Body of pancreas (tissue), 4 donors: ENCODE measurements around the gene PDE11A. TPM values are rescaled to one million over a fixed set of nuclear protein-coding genes. Genes with fewer than 3 reads are reported as not detected.

Source experiments
- ATAC-seq: fragments of 150-250 bp; one replicate; pipeline ENCODE4 v1.9.1; 2016
- DNase-seq, 4 donors: peaks; one replicate each; pipeline ENCODE4 v3.0.0-alpha.2; 2019
- H3K27ac ChIP-seq, 4 donors: fragments of 200-600 bp; sonication (generic); 1 replicate in 3 of 4; 2 replicates in 1 of 4; pipeline versions ENCODE4 v1.5.1 to v1.6.1; 2016 to 2019; ENCODE audit warnings: mild to moderate bottlenecking in 1 of 4, mixed read lengths in 1 of 4, moderate library complexity in 1 of 4
- H3K27me3 ChIP-seq, 2 donors: fragments of 200-600 bp; sonication (generic); one replicate each; pipeline ENCODE4 v1.6.0; 2016; ENCODE audit warnings: mild to moderate bottlenecking in 1 of 2
- H3K36me3 ChIP-seq, 2 donors: fragments of 200-600 bp; sonication (generic); replicated peaks in 1 of 2; 2 replicates each; pipeline ENCODE4 v1.5.1; 2016; ENCODE audit warnings: low read depth in 2 of 2; ENCODE audit not compliant: insufficient read depth in 1 of 2
- H3K4me1 ChIP-seq: fragments of 200-600 bp; sonication (generic); one replicate; pipeline ENCODE4 v1.6.0; 2016
- H3K4me3 ChIP-seq, 2 donors: fragments of 200-600 bp; sonication (generic); 1 replicate in 1 of 2; 2 replicates in 1 of 2; pipeline ENCODE4 v1.5.1; 2016 to 2019
- H3K9me3 ChIP-seq, 3 donors: fragments of 200-600 bp; sonication (generic); 1 replicate in 2 of 3; 2 replicates in 1 of 3; pipeline ENCODE4 v1.5.1; 2016
- CTCF ChIP-seq, 7 experiments: fragments of 450-650 bp in 4 of 7; fragments of 200-600 bp in 3 of 7; sonication (generic) in 3 of 7; IDR thresholded peaks; one replicate each; pipeline ENCODE4 v1.5.1; 2016 to 2019; ENCODE audit warnings: antibody characterized with exemption in 7 of 7
- POLR2A ChIP-seq, 3 donors: fragments of 450-650 bp; IDR thresholded peaks; one replicate each; pipeline ENCODE4 v1.6.1; 2016; ENCODE audit warnings: antibody characterized with exemption in 3 of 3, mild to moderate bottlenecking in 2 of 3
- WGBS, 2 donors: methylation state at CpG; one replicate each; pipeline ENCODE4 v1.1.5; 2017; 5-methylcytosine and 5-hydroxymethylcytosine counted together
- intact Hi-C: fragments of 100-400 bp; cut with DNase I; formaldehyde crosslinking; loops from one replicate; pipeline ENCODE4 v1.15.1; 2023
- total RNA-seq, 2 donors: library from RNA; depleted of rRNA; stranded (reverse); fragments of >200 nt; gene quantifications; one replicate each; pipeline ENCODE4 v1.1.0, GENCODE V29; 2016

PDE11A gene
- total RNA-seq, 2 donors from 2014 or later = 2.6 to 4.0 TPM

- Histone ChIP-seq H3K27me3 (no peaks in the 10 kb centered on the region), H3K4me1 (no peaks in the 10 kb centered on the region), H3K36me3 (no peaks in the 10 kb centered on the region), H3K27ac (no peak overlapping the region), H3K4me3 (no peak overlapping the region), H3K9me3 (no peaks in the 10 kb centered on the region)
- intact Hi-C loops = no loop called here
- DNase-seq (no peak), ATAC-seq (no peak)
- WGBS, 2 donors = 46 to 75% methylated on average over 2 of the region's 2 CpGs
- TF ChIP-seq POLR2A (IDR thresholded peaks at IDR 0.05) (no peak), CTCF (IDR thresholded peaks at IDR 0.05) (no peak)
These were observed 406.6 kb downstream of the PDE11A start for GRCh38 chr2:177665948-177666347.

- intact Hi-C loops = no loop called here
- ATAC-seq = no peak
- no peak for DNase-seq
- Histone ChIP-seq H3K4me3 (no peak overlapping the region), H3K9me3 (no peaks in the 10 kb centered on the region), H3K4me1 (no peaks in the 10 kb centered on the region), H3K27ac (no peak overlapping the region), H3K27me3 (no peaks in the 10 kb centered on the region), H3K36me3 (no peaks in the 10 kb centered on the region)
- no peak for TF ChIP-seq POLR2A (IDR thresholded peaks at IDR 0.05)
- TF ChIP-seq CTCF (IDR thresholded peaks at IDR 0.05) = no peak
- 71 to 80% methylated on average over 4 of the region's 4 CpGs for WGBS, 2 donors
These were observed 407.2 kb downstream of the PDE11A start for GRCh38 chr2:177665328-177665727.

- H3K27me3 ChIP-seq = no peaks in the 10 kb centered on the region
- ATAC-seq (no peak), DNase-seq (no peak)
- no peaks in the 10 kb centered on the region for H3K36me3 ChIP-seq
- H3K9me3 ChIP-seq = no peaks in the 10 kb centered on the region
- intact Hi-C loops = no loop called here
- H3K4me1 ChIP-seq = no peaks in the 10 kb centered on the region
- TF ChIP-seq CTCF (IDR thresholded peaks at IDR 0.05) = no peak
- WGBS, 2 donors = 78 to 80% methylated on average over 4 of the region's 4 CpGs
- no peak overlapping the region for H3K4me3 ChIP-seq
- H3K27ac ChIP-seq = no peak overlapping the region
These were observed 409.7 kb downstream of the PDE11A start for GRCh38 chr2:177662895-177663294.

- Histone ChIP-seq H3K27ac (no peak overlapping the region), H3K9me3 (no peaks in the 10 kb centered on the region), H3K4me3 (no peak overlapping the region), H3K4me1 (no peaks in the 10 kb centered on the region), H3K27me3 (no peaks in the 10 kb centered on the region), H3K36me3 (no peaks in the 10 kb centered on the region)
- ATAC-seq = no peak
- no peak for DNase-seq
- TF ChIP-seq POLR2A (IDR thresholded peaks at IDR 0.05) (no peak), CTCF (IDR thresholded peaks at IDR 0.05) (no peak)
- intact Hi-C loops = no loop called here
- WGBS, 2 donors = 81% methylated on average over 3 of the region's 3 CpGs
These were observed 411.8 kb downstream of the PDE11A start for GRCh38 chr2:177660742-177661141.

- Histone ChIP-seq H3K36me3 (no peaks in the 10 kb centered on the region), H3K9me3 (no peaks in the 10 kb centered on the region), H3K4me3 (no peak overlapping the region), H3K4me1 (no peaks in the 10 kb centered on the region), H3K27ac (no peak overlapping the region), H3K27me3 (no peaks in the 10 kb centered on the region)
- DNase-seq = no peak
- intact Hi-C loops = no loop called here
- TF ChIP-seq CTCF (IDR thresholded peaks at IDR 0.05) (no peak), POLR2A (IDR thresholded peaks at IDR 0.05) (no peak)
- no peak for ATAC-seq
These were observed 414.3 kb downstream of the PDE11A start for GRCh38 chr2:177658309-177658708.
